ENCODE data around the gene STK26.
A peak's percentile ranks its signal among the peaks of the same experiment; 100 is the strongest.

STK26 gene

GRCh38 chrX:132058975-132059374 lies 35.9 kb downstream of the STK26 start:
- Histone ChIP-seq H3K36me3 (ENCODE audit: control insufficient read depth, low read length) (peaks cover 15% of the 10 kb centered on the region), H3F3A (ENCODE audit: control insufficient read depth, insufficient read depth) (no peaks in the 10 kb centered on the region), H3K4me2 (ENCODE audit: low read length) (peak overlapping the region; percentile 30), H3K9me3 (ENCODE audit: control insufficient read depth, insufficient read depth, low read length) (no peaks in the 10 kb centered on the region), H3K4me3 (ENCODE audit: low read length) (no peak overlapping the region), H3K27ac (ENCODE audit: low read depth, low read length) (no peak overlapping the region), H3K4me1 (ENCODE audit: control insufficient read depth, low read length) (peaks cover 35% of the 10 kb centered on the region), H4K20me1 (ENCODE audit: control insufficient read depth, insufficient read depth, low read depth, low read length) (no peaks in the 10 kb centered on the region), H3K79me2 (ENCODE audit: control insufficient read depth, low read length) (peaks cover 17% of the 10 kb centered on the region), H3K9me2 (replicated peaks; ENCODE audit: control insufficient read depth, low read length) (no peaks in the 10 kb centered on the region), H3K27me3 (ENCODE audit: control insufficient read depth, low read length) (no peaks in the 10 kb centered on the region)
- TF ChIP-seq, protein P1, sequence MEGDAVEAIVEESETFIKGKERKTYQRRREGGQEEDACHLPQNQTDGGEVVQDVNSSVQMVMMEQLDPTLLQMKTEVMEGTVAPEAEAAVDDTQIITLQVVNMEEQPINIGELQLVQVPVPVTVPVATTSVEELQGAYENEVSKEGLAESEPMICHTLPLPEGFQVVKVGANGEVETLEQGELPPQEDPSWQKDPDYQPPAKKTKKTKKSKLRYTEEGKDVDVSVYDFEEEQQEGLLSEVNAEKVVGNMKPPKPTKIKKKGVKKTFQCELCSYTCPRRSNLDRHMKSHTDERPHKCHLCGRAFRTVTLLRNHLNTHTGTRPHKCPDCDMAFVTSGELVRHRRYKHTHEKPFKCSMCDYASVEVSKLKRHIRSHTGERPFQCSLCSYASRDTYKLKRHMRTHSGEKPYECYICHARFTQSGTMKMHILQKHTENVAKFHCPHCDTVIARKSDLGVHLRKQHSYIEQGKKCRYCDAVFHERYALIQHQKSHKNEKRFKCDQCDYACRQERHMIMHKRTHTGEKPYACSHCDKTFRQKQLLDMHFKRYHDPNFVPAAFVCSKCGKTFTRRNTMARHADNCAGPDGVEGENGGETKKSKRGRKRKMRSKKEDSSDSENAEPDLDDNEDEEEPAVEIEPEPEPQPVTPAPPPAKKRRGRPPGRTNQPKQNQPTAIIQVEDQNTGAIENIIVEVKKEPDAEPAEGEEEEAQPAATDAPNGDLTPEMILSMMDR (IDR thresholded peaks at IDR 0.05; ENCODE audit: low read depth, low read length, poor library complexity, severe bottlenecking), result no peak
- no peak for TF ChIP-seq EZH2phosphoT487 (IDR thresholded peaks at IDR 0.05; ENCODE audit: borderline replicate concordance, low read length)

GRCh38 chrX:132059973-132060540 lies 37.0 kb downstream of the STK26 start:
- H3K36me3 ChIP-seq (ENCODE audit: control insufficient read depth, low read length), result peaks cover 13% of the 10 kb centered on the region
- H3K4me3 ChIP-seq (ENCODE audit: low read length), result 0 out of 2 replicates have a peak overlapping the region, but pooled peaks have one; percentile 6
- H3K4me2 ChIP-seq (ENCODE audit: low read length), result peak overlapping the region; percentile 49
- H3K27ac ChIP-seq (ENCODE audit: low read depth, low read length), result no peak overlapping the region; the same call in 1 of the 2 replicates
- no peaks in the 10 kb centered on the region for H4K20me1 ChIP-seq (ENCODE audit: control insufficient read depth, insufficient read depth, low read depth, low read length)
- peaks cover 13% of the 10 kb centered on the region for H3K79me2 ChIP-seq (ENCODE audit: control insufficient read depth, low read length)
- peaks cover 35% of the 10 kb centered on the region for H3K4me1 ChIP-seq (ENCODE audit: control insufficient read depth, low read length)
- H3K27me3 ChIP-seq (ENCODE audit: control insufficient read depth, low read length), result no peaks in the 10 kb centered on the region
- no peaks in the 10 kb centered on the region for H3F3A ChIP-seq (ENCODE audit: control insufficient read depth, insufficient read depth)
- no peak for TF ChIP-seq EZH2phosphoT487 (IDR thresholded peaks at IDR 0.05; ENCODE audit: borderline replicate concordance, low read length)
- TF ChIP-seq, protein P1 (IDR thresholded peaks at IDR 0.05; ENCODE audit: low read depth, low read length, poor library complexity, severe bottlenecking), result no peak
- H3K9me2 ChIP-seq (replicated peaks; ENCODE audit: control insufficient read depth, low read length), result no peaks in the 10 kb centered on the region
- no peaks in the 10 kb centered on the region for H3K9me3 ChIP-seq (ENCODE audit: control insufficient read depth, insufficient read depth, low read length)

GRCh38 chrX:132063334-132063733 lies 40.2 kb downstream of the STK26 start:
- Histone ChIP-seq H3K4me1 (ENCODE audit: control insufficient read depth, low read length) (peaks cover 29% of the 10 kb centered on the region), H3K4me2 (ENCODE audit: low read length) (no peak overlapping the region), H3K36me3 (ENCODE audit: control insufficient read depth, low read length) (peaks cover 8% of the 10 kb centered on the region), H3K27me3 (ENCODE audit: control insufficient read depth, low read length) (no peaks in the 10 kb centered on the region), H3K9me3 (ENCODE audit: control insufficient read depth, insufficient read depth, low read length) (no peaks in the 10 kb centered on the region), H3K79me2 (ENCODE audit: control insufficient read depth, low read length) (peaks cover 4% of the 10 kb centered on the region; the same call in 1 of the 2 replicates), H3K4me3 (ENCODE audit: low read length) (no peak overlapping the region), H4K20me1 (ENCODE audit: control insufficient read depth, insufficient read depth, low read depth, low read length) (no peaks in the 10 kb centered on the region), H3K9me2 (replicated peaks; ENCODE audit: control insufficient read depth, low read length) (no peaks in the 10 kb centered on the region), H3K27ac (ENCODE audit: low read depth, low read length) (no peak overlapping the region), H3F3A (ENCODE audit: control insufficient read depth, insufficient read depth) (no peaks in the 10 kb centered on the region)
- no peak for TF ChIP-seq EZH2phosphoT487 (IDR thresholded peaks at IDR 0.05; ENCODE audit: borderline replicate concordance, low read length)
- TF ChIP-seq, protein P1 (IDR thresholded peaks at IDR 0.05; ENCODE audit: low read depth, low read length, poor library complexity, severe bottlenecking), result no peak
